Activated CD4-positive, CD25-positive, alpha-beta regulatory T cell treated with anti-CD3 and anti-CD28 coated beads, Interleukin-2, amount 50 U/mL, for 72 hours (primary cell): ENCODE measurements around the gene SMARCD3.

Source experiments
- DNase-seq: peaks from one replicate; pipeline ENCODE4 v3.0.0; 2021

Gene SMARCD3

GRCh38 chr7:151235091-151235787 is 13.3 kb downstream of the SMARCD3 start:
- no peak for DNase-seq

GRCh38 chr7:151233804-151234203 is 14.7 kb downstream of the SMARCD3 start:
- no peak for DNase-seq

- peak; percentile 68 for DNase-seq
These were observed 15.4 kb downstream of the SMARCD3 start for GRCh38 chr7:151232917-151233701.

GRCh38 chr7:151232091-151232916 is 16.2 kb downstream of the SMARCD3 start, which contains the start of gene CHPF2:
CHPF2 (plus strand) TSS chr7:151232483; CDS start chr7:151234012, 1,529 bp downstream.
- DNase-seq: peak; percentile 89

GRCh38 chr7:151231080-151231479 is 17.4 kb downstream of the SMARCD3 start:
- no peak for DNase-seq

- no peak for DNase-seq
These were observed 19.2 kb downstream of the SMARCD3 start for GRCh38 chr7:151229249-151229648.

- DNase-seq: no peak
These were observed 20.2 kb downstream of the SMARCD3 start for GRCh38 chr7:151228024-151228866.

GRCh38 chr7:151226875-151227782 is 21.4 kb downstream of the SMARCD3 start, which contains the start of gene ABCF2:
ABCF2 (minus strand) TSS chr7:151227205; CDS start chr7:151226458, 747 bp downstream.
- peak; percentile 94 for DNase-seq

GRCh38 chr7:151226560-151226874 is 22.0 kb downstream of the SMARCD3 start:
- no peak for DNase-seq

- DNase-seq: no peak
These were observed 22.5 kb downstream of the SMARCD3 start for GRCh38 chr7:151225948-151226510.

- no peak for DNase-seq
These were observed 24.8 kb downstream of the SMARCD3 start for GRCh38 chr7:151223728-151224127.

GRCh38 chr7:151218170-151218569 is 30.3 kb downstream of the SMARCD3 start:
- no peak for DNase-seq

- no peak for DNase-seq
These were observed 33.1 kb downstream of the SMARCD3 start for GRCh38 chr7:151215396-151215795.

GRCh38 chr7:151213826-151214225 is 34.7 kb downstream of the SMARCD3 start:
- DNase-seq: no peak

GRCh38 chr7:151212626-151213025 is 35.9 kb downstream of the SMARCD3 start:
- no peak for DNase-seq

GRCh38 chr7:151211155-151211772 is 37.2 kb downstream of the SMARCD3 start:
- no peak for DNase-seq

GRCh38 chr7:151210087-151210854 is 38.2 kb downstream of the SMARCD3 start, which contains the start of gene H2BK1:
H2BK1 (minus strand) TSS chr7:151210488; CDS start chr7:151210318, 170 bp downstream.
- DNase-seq: no peak

GRCh38 chr7:151209588-151209987 is 38.9 kb downstream of the SMARCD3 start:
- no peak for DNase-seq

- DNase-seq: no peak
These were observed 40.1 kb downstream of the SMARCD3 start for GRCh38 chr7:151208253-151208862.
